Large intestine (tissue), 3 donors: Measurements from ENCODE around the gene NT5DC3. TPM values are rescaled to one million over a fixed set of nuclear protein-coding genes. Genes with fewer than 3 reads are reported as not detected.
"Not testable (repeated sequence)": the region's sequence is repeated elsewhere in the genome, so short reads cannot be mapped to it uniquely, and the experiment has no call there.

Experiments used
- DNase-seq, 2 donors: peaks; one replicate each; pipeline versions ENCODE4 v3.0.0 to v3.0.0-alpha.2; 2013
- H3K27ac ChIP-seq: one replicate; pipeline ENCODE4 v1.5.1; 2013; ENCODE audit warnings: low read length
- H3K27me3 ChIP-seq: 2 replicates; pipeline ENCODE4 v1.6.1; 2013; ENCODE audit warnings: low read length; ENCODE audit not compliant: control insufficient read depth, insufficient read depth
- H3K36me3 ChIP-seq: 2 replicates; pipeline ENCODE4 v1.6.1; 2013; ENCODE audit warnings: low read length; ENCODE audit not compliant: control insufficient read depth, insufficient read depth
- H3K4me1 ChIP-seq: one replicate; pipeline ENCODE4 v1.6.1; 2013; ENCODE audit warnings: low read length; ENCODE audit not compliant: control insufficient read depth, insufficient read depth
- H3K4me3 ChIP-seq: one replicate; pipeline ENCODE4 v1.5.1; 2013; ENCODE audit warnings: low read length
- H3K9me3 ChIP-seq: one replicate; pipeline ENCODE4 v1.6.1; 2013; ENCODE audit warnings: mild to moderate bottlenecking, low read depth, low read length, moderate library complexity; ENCODE audit not compliant: control insufficient read depth
- WGBS: methylation state at CpG from one replicate; pipeline ENCODE4 v1.1.5; 2013; ENCODE audit warnings: low lambda C conversion rate; ENCODE audit not compliant: insufficient coverage; 5-methylcytosine and 5-hydroxymethylcytosine counted together
- polyA plus RNA-seq: library from polyadenylated mRNA; unstranded; fragments of 120-200 nt; gene quantifications from one replicate; pipeline ENCODE4 v1.2.1, GENCODE V29; 2013

NT5DC3 gene
- polyA plus RNA-seq, 1 donor: 6.6 TPM

- Histone ChIP-seq H3K27me3 (no peaks in the 10 kb centered on the region), H3K36me3 (peaks cover 6% of the 10 kb centered on the region), H3K27ac (no peak overlapping the region), H3K9me3 (no peaks in the 10 kb centered on the region), H3K4me3 (no peak overlapping the region), H3K4me1 (no peaks in the 10 kb centered on the region)
- 100% methylated on average over 1 of the region's 5 CpGs for WGBS
- DNase-seq: no peak
Measured at GRCh38 chr12:103810111-103810510, 30.9 kb downstream of the NT5DC3 start.

GRCh38 chr12:103809639-103810038 lies 31.4 kb downstream of the NT5DC3 start:
- H3K27ac ChIP-seq, H3K4me3 ChIP-seq, H3K27me3 ChIP-seq, DNase-seq, H3K36me3 ChIP-seq, H3K9me3 ChIP-seq, H3K4me1 ChIP-seq: not testable (repeated sequence)
- 100% methylated on average over 4 of the region's 7 CpGs for WGBS

GRCh38 chr12:103809154-103809553 lies 31.9 kb downstream of the NT5DC3 start:
- Histone ChIP-seq H3K27ac (no peak overlapping the region), H3K27me3 (no peaks in the 10 kb centered on the region), H3K4me3 (no peak overlapping the region), H3K4me1 (no peaks in the 10 kb centered on the region), H3K9me3 (no peaks in the 10 kb centered on the region), H3K36me3 (peaks cover 6% of the 10 kb centered on the region)
- peak; percentile 21 to 56 for DNase-seq
- WGBS: no CpG with 5 or more reads among the region's 4 CpGs

GRCh38 chr12:103808239-103808880 lies 32.7 kb downstream of the NT5DC3 start:
- no peak for DNase-seq
- no peaks in the 10 kb centered on the region for H3K9me3 ChIP-seq
- H3K4me1 ChIP-seq: no peaks in the 10 kb centered on the region
- no peaks in the 10 kb centered on the region for H3K27me3 ChIP-seq
- no peak overlapping the region for H3K4me3 ChIP-seq
- H3K36me3 ChIP-seq: peaks cover 6% of the 10 kb centered on the region
- no CpG with 5 or more reads among the region's 6 CpGs for WGBS
- no peak overlapping the region for H3K27ac ChIP-seq

- Histone ChIP-seq H3K36me3 (peaks cover 2% of the 10 kb centered on the region), H3K27ac (no peak overlapping the region), H3K4me1 (no peaks in the 10 kb centered on the region), H3K27me3 (no peaks in the 10 kb centered on the region), H3K9me3 (no peaks in the 10 kb centered on the region), H3K4me3 (no peak overlapping the region)
- no peak for DNase-seq
- WGBS: no CpG with 5 or more reads among the region's 9 CpGs
Measured at GRCh38 chr12:103807561-103808238, 33.3 kb downstream of the NT5DC3 start.

- H3K27ac ChIP-seq: no peak overlapping the region
- no peaks in the 10 kb centered on the region for H3K9me3 ChIP-seq
- WGBS: no CpG with 5 or more reads among the region's 4 CpGs
- no peak overlapping the region for H3K4me3 ChIP-seq
- H3K36me3 ChIP-seq: peaks cover 2% of the 10 kb centered on the region
- no peaks in the 10 kb centered on the region for H3K4me1 ChIP-seq
- H3K27me3 ChIP-seq: no peaks in the 10 kb centered on the region
- DNase-seq: no peak
Measured at GRCh38 chr12:103806803-103807202, 34.2 kb downstream of the NT5DC3 start.

- no CpG with 5 or more reads among the region's 5 CpGs for WGBS
- Histone ChIP-seq H3K4me3 (no peak overlapping the region), H3K9me3 (no peaks in the 10 kb centered on the region), H3K27me3 (no peaks in the 10 kb centered on the region), H3K27ac (no peak overlapping the region), H3K36me3 (peaks cover 4% of the 10 kb centered on the region), H3K4me1 (peaks cover 3% of the 10 kb centered on the region)
- no peak for DNase-seq
Measured at GRCh38 chr12:103805655-103806360, 35.2 kb downstream of the NT5DC3 start.

- WGBS: no CpG with 5 or more reads among the region's 1 CpG
- DNase-seq: no peak
- Histone ChIP-seq H3K4me1 (peaks cover 22% of the 10 kb centered on the region), H3K4me3 (no peak overlapping the region), H3K9me3 (no peaks in the 10 kb centered on the region), H3K36me3 (peaks cover 4% of the 10 kb centered on the region), H3K27me3 (no peaks in the 10 kb centered on the region), H3K27ac (no peak overlapping the region)
Measured at GRCh38 chr12:103803847-103804246, 37.2 kb downstream of the NT5DC3 start.

- H3K27ac ChIP-seq: no peak overlapping the region
- peaks cover 4% of the 10 kb centered on the region for H3K36me3 ChIP-seq
- H3K4me1 ChIP-seq: peaks cover 22% of the 10 kb centered on the region
- DNase-seq: no peak
- H3K4me3 ChIP-seq: no peak overlapping the region
- H3K27me3 ChIP-seq: no peaks in the 10 kb centered on the region
- no peaks in the 10 kb centered on the region for H3K9me3 ChIP-seq
- WGBS: 100% methylated on average over 1 of the region's 1 CpG
Measured at GRCh38 chr12:103802586-103802886, 38.5 kb downstream of the NT5DC3 start.

GRCh38 chr12:103801709-103802585 lies 39.1 kb downstream of the NT5DC3 start:
- Histone ChIP-seq H3K36me3 (peaks cover 2% of the 10 kb centered on the region), H3K9me3 (no peaks in the 10 kb centered on the region), H3K27me3 (no peaks in the 10 kb centered on the region), H3K4me1 (peaks cover 22% of the 10 kb centered on the region), H3K4me3 (no peak overlapping the region), H3K27ac (no peak overlapping the region)
- no CpG with 5 or more reads among the region's 11 CpGs for WGBS
- no peak for DNase-seq
